ENCODE measurements around the gene CHD2.

The CHD2 gene

GRCh38 chr15:92886042-92886537 lies 14.0 kb upstream of the CHD2 start:
- peaks cover 55% of the 10 kb centered on the region for H3K4me1 ChIP-seq (ENCODE audit: insufficient read depth, low read length, poor library complexity, severe bottlenecking)
- peaks cover 9% of the 10 kb centered on the region for H3K27me3 ChIP-seq (ENCODE audit: insufficient read depth, low read length, poor library complexity, severe bottlenecking)
- H2AFZ ChIP-seq (ENCODE audit: low read length), result no peak overlapping the region
- peaks cover 78% of the 10 kb centered on the region for H4K20me1 ChIP-seq (ENCODE audit: insufficient read depth, low read length, poor library complexity, severe bottlenecking)
- H3K36me3 ChIP-seq (ENCODE audit: insufficient read depth, low read length), result peaks cover 55% of the 10 kb centered on the region
- peaks cover 89% of the 10 kb centered on the region for H3K79me2 ChIP-seq (ENCODE audit: insufficient read depth, low read length)
- peak overlapping the region; percentile 100 for H3K4me3 ChIP-seq (ENCODE audit: low read length, poor library complexity, severe bottlenecking)
- peak overlapping the region; percentile 99 for H3K9ac ChIP-seq (ENCODE audit: low read depth, low read length, poor library complexity, severe bottlenecking)
- no peaks in the 10 kb centered on the region for H3K9me2 ChIP-seq (replicated peaks; ENCODE audit: low read depth, low read length)
- H3K4me2 ChIP-seq (ENCODE audit: low read depth, low read length, poor library complexity, severe bottlenecking), result peak overlapping the region; percentile 100
- H3F3A ChIP-seq (ENCODE audit: low read depth), result no peaks in the 10 kb centered on the region
- no peak for TF ChIP-seq CTCF (conservative IDR thresholded peaks at IDR 0.05; ENCODE audit: low read length)
- no peak for TF ChIP-seq EZH2phosphoT487 (IDR thresholded peaks at IDR 0.05; ENCODE audit: borderline replicate concordance)
- no peaks in the 10 kb centered on the region for H3K9me3 ChIP-seq (ENCODE audit: insufficient read depth, low read depth, low read length)

DNA sequence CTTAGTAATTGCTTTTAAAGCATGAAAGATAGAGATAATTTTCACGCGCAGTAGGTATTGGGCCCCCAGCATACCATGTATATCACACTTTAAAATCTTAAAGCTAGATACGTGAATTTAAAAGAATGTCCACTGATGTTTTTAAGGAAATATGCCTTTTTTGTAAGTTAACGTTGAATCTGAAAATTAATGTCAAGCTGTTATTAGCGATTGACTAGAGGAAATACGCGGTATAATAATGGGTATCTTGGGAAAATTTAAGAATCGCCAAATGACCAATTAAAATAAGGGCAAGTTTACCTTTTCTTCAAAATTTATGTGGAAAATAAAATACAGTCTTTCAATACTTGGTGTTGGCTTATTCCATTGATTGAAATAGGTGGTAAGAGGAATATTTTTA lies 13.3 kb upstream of the CHD2 start:
- Histone ChIP-seq H3K4me2 (ENCODE audit: low read depth, low read length, poor library complexity, severe bottlenecking) (peak overlapping the region; percentile 100), H3K9me2 (replicated peaks; ENCODE audit: low read depth, low read length) (no peaks in the 10 kb centered on the region), H3K4me3 (ENCODE audit: low read length, poor library complexity, severe bottlenecking) (peak overlapping the region; percentile 100), H3K36me3 (ENCODE audit: insufficient read depth, low read length) (peaks cover 62% of the 10 kb centered on the region), H3K79me2 (ENCODE audit: insufficient read depth, low read length) (peaks cover 91% of the 10 kb centered on the region), H3F3A (ENCODE audit: low read depth) (peaks cover 1% of the 10 kb centered on the region; the same call in 1 of the 2 replicates), H3K27me3 (ENCODE audit: insufficient read depth, low read length, poor library complexity, severe bottlenecking) (peaks cover 9% of the 10 kb centered on the region), H3K4me1 (ENCODE audit: insufficient read depth, low read length, poor library complexity, severe bottlenecking) (peaks cover 54% of the 10 kb centered on the region), H3K9me3 (ENCODE audit: insufficient read depth, low read depth, low read length) (no peaks in the 10 kb centered on the region), H3K9ac (ENCODE audit: low read depth, low read length, poor library complexity, severe bottlenecking) (peak overlapping the region; percentile 99), H4K20me1 (ENCODE audit: insufficient read depth, low read length, poor library complexity, severe bottlenecking) (peaks cover 85% of the 10 kb centered on the region), H2AFZ (ENCODE audit: low read length) (no peak overlapping the region)
- no peak for TF ChIP-seq CTCF (conservative IDR thresholded peaks at IDR 0.05; ENCODE audit: low read length)
- TF ChIP-seq EZH2phosphoT487 (IDR thresholded peaks at IDR 0.05; ENCODE audit: borderline replicate concordance), result no peak

DNA sequence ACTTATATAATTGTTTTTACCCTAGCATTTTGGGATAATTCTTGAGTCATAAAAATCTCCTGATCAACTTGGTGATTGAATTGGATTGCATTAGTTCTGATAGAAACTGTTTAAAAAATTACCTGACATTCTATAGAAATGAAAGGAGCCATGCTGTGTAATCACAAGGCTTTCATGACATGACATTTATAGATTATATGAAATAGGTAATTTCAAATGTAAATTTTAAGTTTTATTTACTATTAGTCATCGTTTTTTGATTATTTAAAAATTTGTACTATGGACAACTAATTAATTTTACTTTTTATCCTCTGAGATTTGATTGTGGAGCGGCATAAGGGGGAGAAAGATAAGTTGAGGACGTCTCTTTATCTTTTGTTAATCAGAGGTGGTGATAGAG lies 12.3 kb upstream of the CHD2 start:
- H3K27me3 ChIP-seq (ENCODE audit: insufficient read depth, low read length, poor library complexity, severe bottlenecking), result peaks cover 9% of the 10 kb centered on the region
- H3K4me1 ChIP-seq (ENCODE audit: insufficient read depth, low read length, poor library complexity, severe bottlenecking), result peaks cover 51% of the 10 kb centered on the region
- no peak overlapping the region for H2AFZ ChIP-seq (ENCODE audit: low read length)
- peak overlapping the region; percentile 100 for H3K4me2 ChIP-seq (ENCODE audit: low read depth, low read length, poor library complexity, severe bottlenecking)
- no peaks in the 10 kb centered on the region for H3K9me3 ChIP-seq (ENCODE audit: insufficient read depth, low read depth, low read length)
- H3K9ac ChIP-seq (ENCODE audit: low read depth, low read length, poor library complexity, severe bottlenecking), result peak overlapping the region; percentile 99
- peaks cover 93% of the 10 kb centered on the region for H4K20me1 ChIP-seq (ENCODE audit: insufficient read depth, low read length, poor library complexity, severe bottlenecking)
- peak overlapping the region; percentile 100 for H3K4me3 ChIP-seq (ENCODE audit: low read length, poor library complexity, severe bottlenecking)
- peaks cover 3% of the 10 kb centered on the region; the same call in 1 of the 2 replicates for H3F3A ChIP-seq (ENCODE audit: low read depth)
- TF ChIP-seq CTCF (conservative IDR thresholded peaks at IDR 0.05; ENCODE audit: low read length) (no peak), EZH2phosphoT487 (IDR thresholded peaks at IDR 0.05; ENCODE audit: borderline replicate concordance) (no peak)
- peaks cover 100% of the 10 kb centered on the region for H3K79me2 ChIP-seq (ENCODE audit: insufficient read depth, low read length)
- no peaks in the 10 kb centered on the region for H3K9me2 ChIP-seq (replicated peaks; ENCODE audit: low read depth, low read length)
- peaks cover 72% of the 10 kb centered on the region for H3K36me3 ChIP-seq (ENCODE audit: insufficient read depth, low read length)

Measured in Loucy (cell line).